Calu3 (cell line): ENCODE data around the gene AP2S1. TPM values are rescaled to one million over a fixed set of nuclear protein-coding genes. Genes with fewer than 3 reads are reported as not detected.

Source experiments
- BruUV-seq: library from RNA; stranded (reverse); fragments of 400-500 nt; replicated peaks from 2 replicates; lab custom pipeline; 2021; lab: Mats Ljungman, UMichigan
- CTCF ChIA-PET: fragments of 300-600 bp; sonication (Branson Sonifier 250); formaldehyde crosslinking; loops from one replicate; lab custom pipeline; 2022; ENCODE audit warnings: antibody characterized with exemption; lab: Charles Lee
- DNase-seq: peaks from one replicate; pipeline ENCODE4 v3.0.0; 2022
- H3K27ac Mint-ChIP-seq: one replicate; pipeline ENCODE4 v1.8.0; 2022; ENCODE audit warnings: mixed read lengths; ENCODE audit not compliant: unreplicated experiment
- H3K27me3 Mint-ChIP-seq: one replicate; pipeline ENCODE4 v1.8.0; 2022; ENCODE audit warnings: mixed read lengths; ENCODE audit not compliant: unreplicated experiment
- H3K36me3 Mint-ChIP-seq: one replicate; pipeline ENCODE4 v1.8.0; 2022; ENCODE audit warnings: mild to moderate bottlenecking, moderate library complexity, mixed read lengths; ENCODE audit not compliant: insufficient read depth, unreplicated experiment
- H3K4me1 Mint-ChIP-seq: one replicate; pipeline ENCODE4 v1.8.0; 2022; ENCODE audit warnings: mild to moderate bottlenecking, low read depth, mixed read lengths; ENCODE audit not compliant: unreplicated experiment
- H3K4me3 Mint-ChIP-seq: one replicate; pipeline ENCODE4 v1.8.0; 2022; ENCODE audit warnings: mild to moderate bottlenecking, low read depth, moderate library complexity, mixed read lengths; ENCODE audit not compliant: unreplicated experiment
- H3K9me3 Mint-ChIP-seq: one replicate; pipeline ENCODE4 v1.8.0; 2022; ENCODE audit warnings: low read depth, mixed read lengths; ENCODE audit not compliant: unreplicated experiment
- CTCF ChIP-seq: fragments of 200-600 bp; IDR thresholded peaks from one replicate; pipeline ENCODE4 v1.8.0; 2022; ENCODE audit warnings: antibody characterized with exemption; ENCODE audit not compliant: unreplicated experiment
- intact Hi-C: fragments of 100-400 bp; cut with micrococcal nuclease; formaldehyde crosslinking; loops from one replicate; pipeline ENCODE4 v1.10.0; 2022; ENCODE audit not compliant: unreplicated experiment
- total RNA-seq: library from RNA; stranded (reverse); gene quantifications from 2 replicates; pipeline ENCODE4 v1.2.3, GENCODE V29; 2022

The AP2S1 gene
- total RNA-seq, 1 experiment from 2014 or later = 184 TPM

GRCh38 chr19:46830864-46831263 lies 19.8 kb downstream of the AP2S1 start:
- Mint-ChIP-seq H3K4me1 (peaks cover 12% of the 10 kb centered on the region), H3K36me3 (peaks cover 6% of the 10 kb centered on the region), H3K27me3 (no peaks in the 10 kb centered on the region), H3K27ac (no peak overlapping the region), H3K4me3 (no peak overlapping the region), H3K9me3 (no peaks in the 10 kb centered on the region)
- no TSS peak for BruUV-seq
- DNase-seq = no peak
- no peak for TF ChIP-seq CTCF
- CTCF ChIA-PET = interaction anchor here (1.6 kb wide), 1 partner anchor 66 kb away, joined by 3 read pairs; no protein-coding TSS in a partner anchor
- intact Hi-C loops = no loop called here

GRCh38 chr19:46828484-46828883 lies 22.2 kb downstream of the AP2S1 start:
- Mint-ChIP-seq H3K4me3 (no peak overlapping the region), H3K27ac (no peak overlapping the region), H3K27me3 (no peaks in the 10 kb centered on the region), H3K36me3 (peaks cover 6% of the 10 kb centered on the region), H3K9me3 (no peaks in the 10 kb centered on the region), H3K4me1 (peaks cover 12% of the 10 kb centered on the region)
- intact Hi-C loops = no loop called here
- BruUV-seq = no TSS peak
- DNase-seq = no peak
- CTCF ChIA-PET = no interaction called here
- TF ChIP-seq CTCF = no peak

GRCh38 chr19:46825731-46826055 lies 25.0 kb downstream of the AP2S1 start:
- no TSS peak for BruUV-seq
- H3K4me3 Mint-ChIP-seq = no peak overlapping the region
- peaks cover 6% of the 10 kb centered on the region for H3K36me3 Mint-ChIP-seq
- no peak for DNase-seq
- H3K4me1 Mint-ChIP-seq = peaks cover 12% of the 10 kb centered on the region
- H3K27me3 Mint-ChIP-seq = no peaks in the 10 kb centered on the region
- CTCF ChIA-PET = no interaction called here
- no peak for TF ChIP-seq CTCF
- H3K9me3 Mint-ChIP-seq = no peaks in the 10 kb centered on the region
- intact Hi-C loops = no loop called here
- no peak overlapping the region for H3K27ac Mint-ChIP-seq

- intact Hi-C loops = no loop called here
- Mint-ChIP-seq H3K4me3 (no peak overlapping the region), H3K9me3 (no peaks in the 10 kb centered on the region), H3K4me1 (peaks cover 12% of the 10 kb centered on the region), H3K36me3 (peaks cover 3% of the 10 kb centered on the region), H3K27me3 (no peaks in the 10 kb centered on the region), H3K27ac (no peak overlapping the region)
- no peak for DNase-seq
- CTCF ChIA-PET = interaction anchor here (0.6 to 1.1 kb wide), 3 partner anchors 13 to 235 kb away, joined by 3 to 8 read pairs (median 6); no protein-coding TSS in a partner anchor
- BruUV-seq = no TSS peak
- TF ChIP-seq CTCF = no peak
Measured at GRCh38 chr19:46824890-46825730, 25.5 kb downstream of the AP2S1 start.
